DMS114 treated with DMSO at 0.1 percent for 48 hours (cell line): ENCODE measurements around the gene TENT4A.
"Not testable (repeated sequence)": the region's sequence is repeated elsewhere in the genome, so short reads cannot be mapped to it uniquely, and the experiment has no call there.

Source experiments
- DNase-seq: peaks from one replicate; lab custom pipeline; 2025; ENCODE audit not compliant: unreplicated experiment; lab: John Stamatoyannopoulos, UW

Gene TENT4A

DNA sequence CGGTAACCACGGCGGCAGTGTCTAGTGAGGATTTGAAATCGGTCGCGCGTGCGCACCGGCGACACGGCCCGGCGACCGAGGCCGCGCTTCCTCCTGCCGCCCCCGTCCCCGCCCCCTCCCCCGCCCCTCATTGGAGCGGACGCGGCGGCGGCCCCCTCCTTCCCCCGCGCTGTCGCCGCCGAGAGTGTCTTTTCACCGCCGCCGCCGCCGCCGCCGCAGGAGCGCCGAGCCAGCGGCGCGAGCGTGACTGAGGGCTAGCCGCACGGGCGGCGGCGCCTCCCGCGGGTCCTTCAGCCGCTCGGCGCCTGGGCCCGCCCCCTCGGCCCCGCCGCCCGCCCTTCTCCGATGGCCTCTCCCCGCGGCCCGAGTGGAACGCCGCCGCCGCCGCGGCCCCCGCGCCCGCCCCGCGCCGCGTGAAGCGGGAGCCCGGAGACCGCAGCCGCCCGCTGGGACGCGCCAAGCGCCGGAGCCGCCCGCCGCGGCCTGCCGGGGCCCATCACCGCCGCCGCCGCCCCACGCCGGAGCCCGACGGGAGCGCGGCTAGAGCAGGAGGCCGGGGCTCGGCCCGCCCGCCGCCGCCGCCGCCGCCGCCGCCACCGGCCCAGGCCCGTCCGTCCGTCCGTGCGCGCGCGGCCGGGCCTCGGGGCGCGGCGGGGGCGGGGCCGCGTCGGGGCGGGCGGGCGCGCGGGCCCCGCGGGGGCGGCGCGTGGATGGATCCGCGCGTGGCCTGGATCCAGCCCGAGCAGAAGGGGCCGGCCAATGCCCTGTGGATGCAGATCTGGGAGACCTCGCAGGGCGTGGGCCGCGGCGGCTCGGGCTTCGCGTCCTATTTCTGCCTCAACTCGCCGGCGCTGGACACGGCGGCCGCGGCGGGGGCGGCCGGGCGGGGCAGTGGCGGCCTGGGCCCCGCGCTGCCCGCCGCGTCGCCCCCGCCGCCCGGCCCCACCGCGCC lies at the start of gene TENT4A:
Gene TENT4A, plus strand, starts transcription at position 159 of the 952 bp plus-strand sequence. Its CDS starts 552 bp downstream, at position 711.
- DNase-seq, result no peak

DNA sequence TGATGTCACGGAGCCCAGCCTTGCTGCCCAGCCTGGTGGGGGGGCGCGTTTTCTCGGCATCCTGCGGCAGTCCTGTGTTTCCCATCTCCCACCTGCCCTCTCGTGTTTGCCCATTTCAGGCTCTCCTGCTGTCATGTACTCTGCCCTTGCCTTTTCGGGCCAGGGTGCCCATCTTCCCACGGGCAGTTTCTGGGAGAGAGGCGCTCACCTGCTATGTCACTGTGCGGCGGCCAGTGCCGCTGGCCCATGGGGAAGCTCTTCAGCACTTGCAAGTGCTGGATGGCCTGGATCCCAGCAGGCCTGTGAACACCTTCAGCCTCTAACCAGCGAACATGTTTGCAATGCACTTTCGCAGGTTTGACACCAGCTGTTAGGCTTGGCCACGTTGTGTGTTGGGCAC lies 46.5 kb upstream of the TENT4A start:
- no peak for DNase-seq

GRCh38 chr5:6667648-6668047 lies 45.6 kb upstream of the TENT4A start:
- no peak for DNase-seq

GRCh38 chr5:6668717-6669116 lies 44.5 kb upstream of the TENT4A start:
- DNase-seq, result not testable (repeated sequence)

DNA sequence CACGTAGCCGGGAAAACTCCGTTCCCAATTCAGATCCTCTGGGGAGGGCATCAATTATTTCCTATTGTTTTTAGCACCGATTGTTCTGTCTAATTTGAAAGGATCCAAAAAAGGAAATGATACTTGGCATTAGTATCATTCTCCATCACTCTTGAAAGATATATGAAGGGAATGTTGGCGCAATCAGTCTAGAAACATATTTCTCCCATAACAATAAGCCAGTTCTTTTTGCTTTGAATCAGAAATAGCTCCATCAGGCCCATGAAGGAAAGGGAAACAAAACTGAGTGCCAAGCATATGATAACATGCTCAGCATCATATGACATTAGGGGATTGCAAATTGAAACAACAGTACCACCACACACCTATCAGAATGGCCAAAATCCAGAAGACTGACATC lies 40.2 kb upstream of the TENT4A start:
- DNase-seq, result no peak

- no peak for DNase-seq
Observed at GRCh38 chr5:6673963-6674362, 39.3 kb upstream of the TENT4A start.

DNA sequence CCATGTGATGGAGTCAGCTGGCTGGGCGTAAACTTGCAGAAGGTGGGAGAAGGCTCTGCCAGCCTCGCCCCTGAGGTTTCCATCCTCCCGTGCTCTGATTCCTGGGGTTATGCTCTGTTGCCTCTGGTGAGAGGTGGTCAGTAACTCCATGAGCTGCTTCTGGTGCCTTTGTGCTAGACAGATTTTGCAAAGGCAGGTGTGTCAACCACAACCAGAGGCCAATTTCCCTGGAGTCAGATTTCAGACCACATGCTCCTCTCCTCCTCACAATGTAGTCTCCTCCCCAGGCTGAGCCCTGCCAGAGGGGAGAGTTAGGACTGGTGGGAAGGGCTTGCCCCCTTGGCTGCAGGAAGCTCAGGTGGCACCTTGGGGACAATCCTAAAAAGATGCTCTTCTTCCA lies 38.8 kb upstream of the TENT4A start:
- no peak for DNase-seq

DNA sequence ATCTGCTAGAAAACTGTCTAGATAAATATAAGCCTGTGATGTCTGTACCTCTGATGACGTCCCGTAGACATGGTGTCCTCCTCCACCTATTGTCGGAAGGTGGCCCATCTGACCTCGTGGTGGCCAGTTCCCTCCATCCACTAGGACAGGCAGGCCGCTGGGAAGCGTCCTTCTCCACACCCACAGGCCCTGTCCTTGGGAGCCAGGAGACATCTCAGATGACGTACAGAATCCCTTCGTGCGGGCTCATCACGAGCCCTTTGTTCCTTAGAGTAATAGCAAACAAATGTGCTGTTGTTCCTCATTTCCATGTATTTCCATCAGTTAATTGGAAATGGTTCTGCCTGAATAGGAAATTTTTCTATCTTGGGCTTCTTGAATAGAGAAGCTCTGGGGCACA lies 38.3 kb upstream of the TENT4A start:
- no peak for DNase-seq

DNA sequence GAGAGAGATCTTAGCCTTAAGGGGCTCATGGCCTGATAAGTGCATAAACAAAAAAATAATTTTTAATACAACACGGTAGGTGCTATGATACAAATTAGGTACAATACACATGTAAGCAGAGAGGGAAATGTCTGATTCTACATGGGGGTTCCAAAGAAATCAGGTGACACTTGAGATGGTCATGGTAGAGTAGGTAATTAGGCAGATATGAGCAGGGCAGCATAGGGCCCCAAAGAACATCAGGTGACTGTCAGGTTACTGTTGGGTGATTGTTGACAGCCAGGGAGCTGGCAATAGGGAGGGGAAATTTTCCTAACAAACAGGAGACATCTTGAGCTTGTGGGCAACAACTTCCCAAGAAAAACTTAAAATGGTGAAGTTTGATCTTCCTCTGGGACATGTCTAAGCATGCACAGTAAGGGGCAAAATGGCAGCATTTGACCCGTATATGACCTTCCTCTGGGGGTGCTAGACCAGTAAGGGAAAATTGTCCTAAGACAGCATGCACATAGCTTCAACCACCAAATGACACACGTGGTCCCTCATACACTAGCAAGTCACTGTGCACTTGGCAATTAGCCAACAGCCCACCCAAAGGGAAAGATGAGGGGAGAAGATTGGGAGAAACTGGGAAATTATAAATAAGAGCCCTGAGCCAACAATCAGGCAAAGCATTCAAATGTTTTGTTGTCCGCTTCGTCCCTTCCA lies 37.3 kb upstream of the TENT4A start:
- DNase-seq, result no peak

DNA sequence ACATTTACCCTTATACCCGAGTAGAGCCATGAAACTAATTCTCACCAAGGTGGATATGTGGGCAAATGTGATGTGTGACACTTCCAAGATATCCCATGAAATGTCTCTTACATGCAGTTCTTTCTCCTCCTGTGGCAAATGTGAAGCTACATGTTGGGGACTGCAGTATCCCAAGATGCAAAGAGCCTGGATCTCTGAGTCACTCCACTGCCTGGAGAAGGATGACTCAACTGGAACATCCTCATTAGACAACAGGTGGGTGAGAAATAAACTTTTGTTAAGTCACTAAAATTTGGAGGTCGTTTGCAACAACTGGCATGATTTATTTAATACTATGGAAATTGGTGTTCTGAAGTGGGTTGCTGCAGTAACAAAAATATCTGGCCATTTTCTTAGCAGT lies 36.5 kb upstream of the TENT4A start:
- no peak for DNase-seq

DNA sequence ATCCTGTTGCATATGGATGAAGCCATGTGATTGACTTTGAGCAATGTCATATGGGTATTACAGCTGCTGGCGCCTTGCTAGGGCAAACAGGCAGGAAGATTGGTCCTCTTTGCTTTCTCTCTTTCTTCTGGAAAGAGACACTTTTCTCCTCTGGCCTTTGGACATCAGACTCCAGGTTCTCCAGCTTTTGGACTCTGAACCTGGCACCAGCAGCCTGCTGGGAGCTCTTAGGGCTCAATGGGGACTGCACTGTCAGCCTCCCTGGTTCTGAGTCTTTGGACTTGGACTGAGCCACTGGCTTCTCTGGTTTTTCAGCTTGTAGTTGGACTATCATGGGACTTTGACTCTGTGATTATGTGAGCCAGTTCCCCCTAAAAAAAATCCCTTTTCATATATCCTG lies 34.8 kb upstream of the TENT4A start:
- no peak for DNase-seq

DNA sequence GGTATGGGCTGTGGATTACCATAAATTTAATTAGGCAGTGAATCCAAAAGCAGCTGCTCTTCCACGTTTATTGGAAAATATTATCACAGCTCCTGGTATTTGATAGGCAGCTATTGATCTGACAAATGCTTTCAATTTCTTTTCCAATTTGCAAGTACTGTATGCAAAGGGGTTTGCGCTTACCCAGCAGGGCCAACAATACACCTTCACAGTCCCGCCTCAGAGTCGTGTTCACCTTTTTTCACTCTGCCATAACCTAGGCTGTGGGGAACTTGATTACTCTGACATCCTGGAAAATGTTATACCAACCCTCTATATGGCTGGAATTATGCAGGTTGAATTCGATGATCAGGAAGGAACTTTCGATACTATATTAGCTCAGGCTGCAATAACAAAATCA lies 32.3 kb upstream of the TENT4A start:
- no peak for DNase-seq

GRCh38 chr5:6681682-6682081 lies 31.6 kb upstream of the TENT4A start:
- DNase-seq, result no peak

- no peak for DNase-seq
Observed at GRCh38 chr5:6682239-6682638, 31.0 kb upstream of the TENT4A start.

GRCh38 chr5:6683241-6683640 lies 30.0 kb upstream of the TENT4A start:
- DNase-seq, result no peak

- DNase-seq, result no peak
Observed at GRCh38 chr5:6684075-6684474, 29.2 kb upstream of the TENT4A start.

- DNase-seq, result no peak
Observed at GRCh38 chr5:6686501-6686900, 26.7 kb upstream of the TENT4A start.

GRCh38 chr5:6686915-6687409 lies 26.3 kb upstream of the TENT4A start:
- DNase-seq, result no peak

DNA sequence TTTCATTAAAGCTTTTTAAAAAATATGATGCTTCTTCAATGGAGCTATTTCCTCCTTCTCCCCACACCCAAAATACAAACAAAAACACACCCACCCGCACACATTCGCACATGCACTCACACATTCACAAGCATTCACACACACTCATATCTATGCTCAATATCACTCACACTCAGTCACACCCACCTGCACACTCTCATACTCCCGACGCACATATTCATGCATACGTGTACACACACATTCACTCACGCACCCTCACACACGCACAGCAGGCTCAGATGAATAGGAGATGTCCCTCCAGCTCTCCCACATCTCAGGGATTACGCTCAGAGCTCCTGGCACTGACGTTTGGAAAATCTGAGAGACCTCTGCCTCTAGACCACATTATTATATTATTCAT lies 25.7 kb upstream of the TENT4A start:
- no peak for DNase-seq

DNA sequence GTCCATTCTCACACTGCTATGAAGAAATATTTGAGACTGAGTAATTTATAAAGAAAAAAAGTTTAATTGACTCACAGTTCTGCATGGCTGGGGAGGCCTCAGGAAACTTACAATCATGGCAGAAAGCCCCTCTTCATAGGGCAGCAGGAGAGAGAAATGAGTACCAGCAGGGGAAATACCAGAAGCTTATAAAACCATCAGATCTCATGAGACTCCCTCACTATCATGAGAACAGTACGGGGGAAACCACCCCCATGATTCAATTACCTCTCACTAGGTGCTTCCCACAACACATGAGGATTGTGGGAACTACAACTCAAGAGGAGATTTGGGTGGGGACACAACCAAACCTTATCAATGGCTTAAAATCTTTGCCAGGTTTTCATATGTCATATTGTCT lies 20.3 kb upstream of the TENT4A start:
- no peak for DNase-seq

- no peak for DNase-seq
Observed at GRCh38 chr5:6698696-6699095, 14.5 kb upstream of the TENT4A start.

DNA sequence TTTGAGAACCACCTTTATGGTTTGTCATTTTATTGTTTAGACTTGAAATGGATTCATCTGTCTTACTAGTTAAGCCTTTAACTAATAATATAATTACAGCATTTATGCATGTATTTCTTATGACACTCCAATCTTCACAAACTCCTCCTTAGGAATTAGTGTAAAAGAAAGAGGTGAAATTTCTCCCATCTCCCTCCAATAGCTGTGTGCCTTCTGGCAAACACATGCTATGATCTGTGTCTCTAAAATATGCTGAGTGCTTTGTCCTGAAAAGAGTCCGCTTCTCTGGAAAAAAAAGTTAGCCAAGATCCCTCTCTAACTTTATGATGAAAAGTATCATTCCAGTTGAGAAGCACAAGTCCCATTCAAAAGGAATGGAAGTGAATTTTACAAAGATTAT lies 13.9 kb upstream of the TENT4A start:
- no peak for DNase-seq
